Medulla oblongata (tissue), 1 donor: Measurements from ENCODE around the gene CFC1B.
"Not testable (repeated sequence)": the region's sequence is repeated elsewhere in the genome, so short reads cannot be mapped to it uniquely, and the experiment has no call there.

Experiments used
- DNase-seq: peaks from one replicate; pipeline ENCODE4 v3.0.0-alpha.2; 2015; ENCODE audit errors: extremely low spot score

CFC1B gene

GRCh38 chr2:130520992-130521391, at the start of gene CFC1B:
Gene CFC1B (plus strand): TSS chr2:130521222. CDS start chr2:130521485, 263 bp downstream.
- DNase-seq = not testable (repeated sequence)

- not testable (repeated sequence) for DNase-seq
Measured at GRCh38 chr2:130491073-130491472, 29.9 kb upstream of the CFC1B start.

- DNase-seq = not testable (repeated sequence)
Measured at GRCh38 chr2:130509228-130509627, 11.8 kb upstream of the CFC1B start, which contains the start of gene POTEI. Gene POTEI (minus strand): TSS chr2:130509328. CDS start chr2:130509235, 93 bp downstream.

GRCh38 chr2:130510807-130511746, 9.9 kb upstream of the CFC1B start:
- DNase-seq = not testable (repeated sequence)

- DNase-seq = not testable (repeated sequence)
Measured at GRCh38 chr2:130511747-130512451, 9.1 kb upstream of the CFC1B start.

GRCh38 chr2:130518516-130519106, 2.4 kb upstream of the CFC1B start:
- DNase-seq = not testable (repeated sequence)

GRCh38 chr2:130522390-130522789, 1.4 kb downstream of the CFC1B start:
- DNase-seq = not testable (repeated sequence)

- DNase-seq = not testable (repeated sequence)
Measured at GRCh38 chr2:130527365-130527967, 6.4 kb downstream of the CFC1B start.

GRCh38 chr2:130529545-130529944, 8.5 kb downstream of the CFC1B start:
- not testable (repeated sequence) for DNase-seq

GRCh38 chr2:130530212-130530611, 9.2 kb downstream of the CFC1B start:
- not testable (repeated sequence) for DNase-seq

GRCh38 chr2:130531225-130531624, 10.2 kb downstream of the CFC1B start:
- DNase-seq = not testable (repeated sequence)

- not testable (repeated sequence) for DNase-seq
Measured at GRCh38 chr2:130531672-130532071, 10.7 kb downstream of the CFC1B start.

GRCh38 chr2:130536654-130537053, 15.6 kb downstream of the CFC1B start:
- DNase-seq = not testable (repeated sequence)

- not testable (repeated sequence) for DNase-seq
Measured at GRCh38 chr2:130538271-130538670, 17.2 kb downstream of the CFC1B start.

- DNase-seq = not testable (repeated sequence)
Measured at GRCh38 chr2:130542789-130543188, 21.8 kb downstream of the CFC1B start.

- not testable (repeated sequence) for DNase-seq
Measured at GRCh38 chr2:130543785-130544528, 22.9 kb downstream of the CFC1B start.

- not testable (repeated sequence) for DNase-seq
Measured at GRCh38 chr2:130544978-130545377, 24.0 kb downstream of the CFC1B start.

GRCh38 chr2:130548418-130548817, 27.4 kb downstream of the CFC1B start:
- not testable (repeated sequence) for DNase-seq

GRCh38 chr2:130549475-130549874, 28.5 kb downstream of the CFC1B start:
- DNase-seq = not testable (repeated sequence)

GRCh38 chr2:130554178-130554577, 33.2 kb downstream of the CFC1B start:
- not testable (repeated sequence) for DNase-seq

GRCh38 chr2:130556441-130556840, 35.4 kb downstream of the CFC1B start:
- DNase-seq = not testable (repeated sequence)
